Ecto neural progenitor cell (in vitro differentiated cells): ENCODE measurements around the gene SIGLEC9.

Experiments
- DNase-seq: peaks from one replicate; pipeline ENCODE4 v3.0.0-alpha.2; 2018; ENCODE audit warnings: low spot score

SIGLEC9 gene

DNA sequence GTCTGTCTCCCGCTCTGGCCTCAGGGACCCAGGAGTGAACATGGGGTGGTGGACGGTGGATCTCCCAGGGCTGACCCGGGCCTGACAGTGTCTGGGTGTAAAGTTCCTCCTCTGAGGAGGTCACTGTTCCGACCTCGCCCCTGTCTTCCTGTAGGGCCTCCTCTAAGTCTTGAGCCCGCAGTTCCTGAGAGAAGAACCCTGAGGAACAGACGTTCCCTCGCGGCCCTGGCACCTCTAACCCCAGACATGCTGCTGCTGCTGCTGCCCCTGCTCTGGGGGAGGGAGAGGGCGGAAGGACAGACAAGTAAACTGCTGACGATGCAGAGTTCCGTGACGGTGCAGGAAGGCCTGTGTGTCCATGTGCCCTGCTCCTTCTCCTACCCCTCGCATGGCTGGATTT is at the start of gene SIGLEC9:
SIGLEC9 (plus strand) TSS at position 178 of the 400 bp plus-strand sequence; CDS start at position 247, 69 bp downstream.
- no peak for DNase-seq

DNA sequence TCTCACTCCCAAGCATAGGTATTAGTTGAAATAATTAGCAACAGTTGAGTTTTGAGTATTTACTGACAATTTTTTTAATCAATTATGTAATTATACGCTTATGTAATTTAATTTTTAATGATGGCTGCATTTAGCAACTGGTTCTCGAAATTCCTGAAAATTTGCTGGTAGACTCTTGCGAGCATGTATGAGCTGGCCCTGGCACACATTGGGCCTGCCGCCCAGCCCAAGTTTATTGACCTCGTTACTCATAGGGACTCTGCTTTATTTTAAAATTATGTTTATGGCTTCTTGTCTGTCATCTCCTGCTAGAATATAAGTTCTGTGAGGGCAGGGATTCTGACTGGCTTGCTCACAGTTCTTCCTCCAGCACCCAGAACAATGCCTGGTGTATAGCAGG is 48.7 kb upstream of the SIGLEC9 start:
- no peak for DNase-seq

DNA sequence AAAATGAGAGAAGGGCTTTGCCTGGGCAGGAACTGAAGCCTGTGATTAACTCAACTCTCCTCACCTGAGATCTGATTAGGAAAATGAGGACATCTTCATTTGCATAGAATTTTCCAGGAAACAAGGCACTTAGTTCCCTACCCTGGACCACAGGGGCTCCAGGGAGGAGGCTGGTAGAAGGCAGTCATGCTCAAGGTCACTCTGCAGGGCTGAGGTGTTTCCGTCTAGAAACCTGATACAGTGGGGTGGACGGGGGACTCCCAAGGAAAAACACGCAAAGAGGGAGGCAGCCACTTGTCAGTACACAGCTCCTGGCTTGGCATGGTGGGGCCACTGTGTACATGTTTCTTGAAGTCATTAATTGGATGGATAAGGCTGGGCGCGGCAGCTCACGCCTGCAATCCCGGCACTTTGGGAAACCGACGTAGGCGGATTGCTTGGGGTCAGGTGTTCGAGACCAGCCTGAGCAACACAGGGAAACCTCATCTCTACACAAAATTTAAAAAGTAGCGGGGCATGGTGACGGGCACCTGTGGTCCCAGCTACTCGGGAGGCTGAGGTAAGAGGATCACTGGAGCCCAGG is 48.0 kb upstream of the SIGLEC9 start:
- DNase-seq, result no peak

DNA sequence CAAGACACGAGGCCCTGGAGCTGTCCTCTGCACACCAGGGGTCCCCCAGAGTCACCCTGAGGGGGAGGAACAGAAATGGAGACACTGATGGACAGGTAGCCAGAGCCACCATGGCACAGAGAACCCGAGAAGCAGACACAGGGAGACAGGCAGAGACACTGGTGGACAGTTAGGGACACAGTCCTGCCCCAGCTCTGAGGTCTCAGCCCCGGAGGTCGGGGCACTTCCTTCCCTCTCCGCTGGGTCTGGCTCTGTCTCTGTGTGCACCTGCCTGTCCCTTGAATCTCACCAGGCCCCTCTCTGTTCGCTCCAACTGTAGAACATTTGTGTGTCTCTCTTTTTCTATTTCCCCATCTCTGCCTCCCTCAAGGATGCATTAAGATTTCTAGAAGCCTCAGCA is 46.6 kb upstream of the SIGLEC9 start:
- DNase-seq, result no peak

DNA sequence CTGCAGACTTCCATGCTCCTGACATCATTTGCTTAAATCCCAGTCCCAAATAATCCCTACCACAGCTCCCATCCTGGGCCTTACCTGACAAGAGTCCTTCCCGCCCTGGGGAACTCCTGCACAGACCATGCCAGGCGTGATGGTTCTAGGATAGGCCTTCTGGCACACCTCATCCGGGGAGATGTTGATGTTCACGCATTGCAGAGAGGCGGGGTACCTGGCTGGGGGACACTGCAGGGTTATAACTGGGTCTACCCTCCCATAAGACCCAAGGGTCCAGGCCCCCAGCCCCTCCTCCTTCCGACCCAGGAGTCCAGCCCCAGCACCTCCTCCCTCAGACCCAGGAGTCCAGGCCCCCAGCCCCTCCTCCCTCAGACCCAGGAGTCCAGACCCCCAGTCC is 46.0 kb upstream of the SIGLEC9 start:
- DNase-seq, result no peak

DNA sequence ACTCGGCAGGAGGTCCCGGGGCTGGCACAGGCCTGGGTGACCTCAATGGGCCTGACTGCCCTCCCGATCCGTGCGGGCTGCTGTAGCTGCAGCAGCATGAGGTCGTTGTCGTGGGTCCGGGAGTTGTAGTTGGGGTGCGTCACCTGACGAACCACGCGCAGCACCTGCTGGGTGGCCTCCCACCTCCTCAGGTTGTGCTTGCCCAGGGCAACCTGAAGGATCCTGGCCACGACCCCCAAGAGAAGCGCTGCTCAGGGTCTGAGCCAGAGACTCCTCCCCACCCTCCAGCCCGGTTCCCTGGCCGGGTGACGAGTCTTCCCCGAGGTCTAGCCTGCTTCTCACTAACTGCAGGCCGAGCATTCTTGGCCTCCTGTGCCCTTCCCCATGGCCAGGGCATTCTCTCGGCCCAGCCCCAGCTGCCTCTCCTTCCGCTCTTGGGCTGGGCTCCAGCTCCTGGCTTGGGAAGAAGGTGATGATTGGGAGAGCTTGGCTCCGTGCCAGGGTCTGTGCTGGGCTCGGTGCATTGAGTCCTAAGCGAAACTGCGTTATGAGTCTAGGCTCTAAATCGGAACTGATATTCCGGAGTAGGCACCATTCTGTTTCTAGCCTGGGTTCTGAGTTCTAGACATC is 45.1 kb upstream of the SIGLEC9 start:
- no peak for DNase-seq

DNA sequence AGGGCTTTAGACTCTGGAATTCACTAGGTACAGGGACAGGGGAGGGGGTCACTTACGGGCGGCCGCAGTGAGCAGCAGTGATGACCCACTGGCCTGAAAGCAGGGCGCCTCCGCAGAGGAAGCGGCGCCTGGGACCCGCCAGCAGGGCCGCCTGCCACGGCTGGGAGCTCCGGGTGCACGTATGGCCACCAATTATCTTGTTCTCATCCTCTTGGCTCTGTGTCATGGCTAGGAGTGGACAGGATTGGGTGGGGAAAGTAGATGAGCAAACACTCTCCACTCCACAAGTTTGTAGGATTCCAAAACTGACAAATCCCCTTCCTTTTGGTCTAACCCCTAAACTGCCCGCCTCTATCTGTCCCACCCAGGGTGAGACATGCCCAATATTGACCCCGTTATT is 43.2 kb upstream of the SIGLEC9 start:
- DNase-seq, result no peak

DNA sequence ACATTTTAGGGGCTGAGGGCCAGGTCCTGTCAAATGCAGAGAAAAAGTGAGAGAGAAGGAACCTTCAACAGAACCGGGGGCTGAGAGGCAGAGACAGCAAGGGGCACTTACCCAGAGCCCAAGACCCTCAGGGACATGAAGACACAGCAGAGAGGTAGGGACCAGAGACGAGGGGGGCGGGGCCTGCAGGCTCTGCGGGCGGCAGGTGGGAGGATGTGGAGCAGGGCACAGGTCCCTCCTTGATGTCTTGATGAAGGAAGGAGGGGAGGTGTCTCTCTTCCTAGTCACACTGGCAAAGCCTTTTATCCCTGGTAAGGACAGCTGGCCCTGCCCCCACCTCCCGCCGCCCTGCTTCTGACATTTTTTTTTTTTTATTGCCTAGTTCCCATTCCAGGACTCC is 42.1 kb upstream of the SIGLEC9 start, which contains the start of gene KLK14:
KLK14 (minus strand) TSS at position 277 of the 400 bp plus-strand sequence; CDS start at position 4, 273 bp downstream.
- DNase-seq, result no peak

DNA sequence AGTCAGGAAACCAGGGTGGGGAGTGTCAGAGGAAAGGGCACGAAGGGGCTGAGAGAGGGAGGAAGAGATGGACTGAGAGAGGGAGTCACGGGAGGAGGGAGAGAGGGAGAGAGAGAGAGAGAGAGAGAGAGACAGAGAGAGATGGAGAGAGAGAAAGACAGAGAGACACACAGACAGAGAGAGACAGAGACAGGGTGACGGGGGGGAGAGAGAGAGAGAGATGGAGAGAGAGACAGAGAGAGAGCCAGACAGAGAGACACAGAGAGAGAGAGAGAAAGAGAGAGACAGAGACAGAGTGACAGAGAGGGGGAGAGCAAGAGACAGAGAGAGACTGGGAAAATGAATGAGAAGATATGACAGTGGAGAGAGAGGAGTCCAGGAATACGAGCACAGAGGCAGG is 41.5 kb upstream of the SIGLEC9 start:
- no peak for DNase-seq

DNA sequence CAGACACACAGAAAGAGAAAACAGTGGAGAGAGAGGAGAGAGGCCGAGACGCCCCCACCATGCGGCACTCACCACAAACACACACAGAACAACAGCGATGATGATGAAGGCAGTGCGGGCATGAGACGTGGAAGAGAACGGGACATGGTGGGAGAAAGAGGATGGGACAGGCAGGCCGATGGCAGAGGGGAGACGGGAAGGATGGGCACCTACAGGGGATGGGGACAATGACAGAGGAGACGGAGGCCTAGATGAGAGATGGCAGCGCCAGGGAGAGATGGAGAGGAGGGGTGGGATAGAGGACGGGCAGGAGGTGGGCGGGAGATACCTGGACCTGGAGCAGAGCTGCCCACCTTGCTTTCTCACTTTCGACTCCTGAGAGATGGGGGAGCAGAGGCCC is 40.9 kb upstream of the SIGLEC9 start:
- no peak for DNase-seq

DNA sequence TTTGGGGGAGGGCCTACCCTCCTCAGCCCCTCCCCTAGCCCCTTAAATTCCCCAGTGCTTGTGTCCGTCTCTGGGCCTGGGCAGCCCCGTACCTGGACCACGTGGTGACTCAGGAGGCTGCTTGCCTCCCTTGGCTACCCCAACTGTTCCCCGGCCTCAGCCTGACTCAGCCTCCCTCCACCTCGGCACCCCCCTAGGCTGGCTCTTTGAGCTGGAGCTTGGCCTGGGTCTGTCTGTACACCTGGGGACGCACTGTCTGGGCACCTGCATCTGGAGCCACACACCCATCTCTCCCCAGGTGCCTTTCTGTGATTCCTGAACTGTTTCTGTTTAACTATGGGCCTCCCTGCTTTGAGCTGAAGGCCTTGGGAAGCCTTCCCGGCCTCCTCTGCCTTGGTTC is 40.2 kb upstream of the SIGLEC9 start:
- DNase-seq, result no peak

DNA sequence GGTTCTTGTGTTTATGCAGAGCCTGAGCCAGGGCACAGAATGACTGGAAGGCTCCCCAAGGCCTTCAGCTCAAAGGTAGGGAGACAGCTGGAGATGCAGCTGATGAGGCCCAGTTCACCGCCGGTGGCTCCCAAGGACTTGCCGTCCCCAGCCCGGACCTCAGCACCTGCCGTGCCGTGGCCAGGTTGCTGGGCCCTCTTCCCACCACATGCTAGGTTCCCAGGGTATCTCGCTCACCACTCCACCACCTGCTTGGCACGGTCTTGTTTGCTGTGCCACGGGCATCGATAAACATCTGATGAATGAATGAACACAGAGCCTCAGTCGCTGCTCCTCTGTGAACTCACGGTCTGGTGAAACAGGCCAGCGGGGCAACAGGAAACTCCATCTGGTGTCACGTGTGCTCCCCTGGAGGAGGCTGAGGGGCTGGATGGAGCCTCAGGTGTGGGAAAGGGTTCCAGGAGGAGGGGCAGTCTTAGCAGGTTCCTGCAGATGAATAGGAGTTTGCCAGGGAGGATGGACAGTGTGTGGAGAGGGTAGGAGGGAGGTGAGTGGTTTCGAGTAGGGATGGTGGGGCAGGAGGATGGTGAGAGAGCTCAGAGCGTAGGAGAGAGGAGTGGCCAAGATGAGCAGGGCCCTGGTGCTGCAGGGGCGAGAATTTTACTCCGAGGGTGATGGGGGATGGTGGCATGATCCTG is 38.4 kb upstream of the SIGLEC9 start:
- no peak for DNase-seq

DNA sequence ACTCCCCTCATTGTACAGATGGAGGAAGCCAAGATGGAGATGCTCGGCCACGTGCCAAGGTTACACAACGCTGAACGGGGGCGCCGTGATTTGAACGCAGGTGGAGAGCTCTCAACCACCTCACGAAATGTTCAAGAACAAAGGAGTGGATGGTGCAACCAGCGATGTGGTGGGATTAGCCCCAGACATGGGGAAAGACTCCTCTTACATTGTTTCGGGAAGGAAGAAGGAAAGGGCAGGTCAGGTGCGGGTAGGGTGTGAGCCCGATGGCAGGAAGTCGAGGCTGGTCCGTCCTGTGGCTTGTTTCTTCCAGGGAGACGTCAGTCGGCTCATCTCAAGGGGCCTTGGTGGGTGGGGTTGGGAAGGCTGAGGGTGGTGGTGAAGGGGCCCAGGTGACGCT is 34.9 kb upstream of the SIGLEC9 start:
- DNase-seq, result no peak

DNA sequence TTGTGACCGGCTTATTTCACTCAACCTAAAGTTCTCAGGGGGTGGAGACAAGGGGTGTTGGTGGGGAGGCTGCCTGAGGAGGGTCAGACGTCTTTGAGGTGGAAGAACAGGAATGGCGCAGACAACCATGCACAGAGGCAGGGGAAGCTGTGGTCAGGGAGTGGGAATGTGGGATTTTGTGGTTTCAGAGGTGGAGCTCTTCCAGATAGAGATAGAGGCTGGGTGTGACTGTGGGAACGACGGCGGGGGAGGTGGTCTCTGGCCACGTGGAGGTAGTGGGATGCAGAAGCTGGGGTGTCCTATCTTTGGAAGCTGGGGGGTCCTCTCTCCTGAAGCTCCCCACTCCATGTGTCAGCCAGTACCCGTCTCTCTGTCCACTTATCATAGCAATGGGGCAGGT is 34.2 kb upstream of the SIGLEC9 start:
- no peak for DNase-seq

DNA sequence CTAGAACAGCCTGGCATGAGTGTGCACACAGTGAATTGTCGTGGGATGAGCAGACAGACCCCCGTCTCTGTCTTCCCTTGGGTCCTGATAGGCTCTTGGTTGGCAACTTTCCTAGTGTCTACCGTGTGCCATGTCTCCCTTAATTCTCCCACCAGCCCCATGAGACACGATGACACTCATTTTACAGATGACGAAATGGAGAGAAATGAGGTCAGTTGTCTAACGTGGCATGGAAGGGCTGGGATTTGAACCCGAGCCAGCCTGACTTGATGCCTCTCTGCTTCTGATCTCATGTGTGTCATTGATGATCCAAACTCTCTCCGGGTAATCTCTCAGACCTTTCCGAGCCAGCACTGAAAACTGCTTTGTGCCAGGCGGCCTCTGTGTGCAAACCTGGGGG is 33.6 kb upstream of the SIGLEC9 start:
- no peak for DNase-seq

DNA sequence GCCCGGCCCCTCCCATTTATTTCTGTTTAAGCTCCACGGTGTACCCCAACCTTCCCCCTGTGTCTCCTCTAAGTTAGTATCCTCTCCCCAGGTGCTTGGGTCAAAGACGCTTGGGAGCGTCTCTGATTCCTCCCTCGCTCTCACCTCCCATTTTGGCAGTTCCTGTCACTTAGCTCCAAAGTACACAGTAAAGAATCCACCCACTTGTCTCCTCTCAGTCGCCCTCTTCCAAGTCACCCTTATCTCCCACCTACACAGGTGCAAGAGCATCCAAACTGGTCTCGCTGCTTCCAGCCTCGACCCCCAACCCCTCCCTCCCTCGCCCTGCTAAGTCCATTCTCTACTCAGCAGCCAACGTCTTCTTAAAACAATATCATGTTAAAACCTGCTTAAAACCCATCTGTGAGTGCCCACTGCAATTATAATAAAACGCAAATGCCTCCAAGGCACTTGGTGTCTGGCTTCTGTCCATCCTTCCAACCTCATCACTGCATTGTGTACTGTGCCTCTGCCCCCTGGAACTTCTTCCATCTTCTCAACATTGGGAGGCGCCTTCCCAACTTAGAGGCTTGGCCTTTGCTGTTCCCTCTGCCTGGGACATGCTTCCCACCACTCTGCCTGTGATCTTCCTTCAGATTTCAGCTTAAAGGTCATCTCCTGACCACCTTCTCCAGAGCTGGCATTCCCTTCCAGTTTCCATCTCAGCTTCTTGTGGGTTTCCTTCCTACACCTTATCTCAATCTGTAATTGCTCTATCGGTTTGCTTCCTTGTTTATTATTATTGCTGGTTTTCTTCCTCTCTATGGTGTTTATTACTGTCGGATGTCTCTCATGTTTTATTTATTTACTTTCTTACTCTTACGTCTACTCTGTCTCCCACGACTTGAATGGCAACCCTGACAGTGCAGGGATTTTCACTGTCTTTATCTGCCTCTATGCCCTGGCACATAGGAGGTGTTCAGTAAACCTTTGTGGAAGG is 32.5 kb upstream of the SIGLEC9 start:
- DNase-seq, result no peak

DNA sequence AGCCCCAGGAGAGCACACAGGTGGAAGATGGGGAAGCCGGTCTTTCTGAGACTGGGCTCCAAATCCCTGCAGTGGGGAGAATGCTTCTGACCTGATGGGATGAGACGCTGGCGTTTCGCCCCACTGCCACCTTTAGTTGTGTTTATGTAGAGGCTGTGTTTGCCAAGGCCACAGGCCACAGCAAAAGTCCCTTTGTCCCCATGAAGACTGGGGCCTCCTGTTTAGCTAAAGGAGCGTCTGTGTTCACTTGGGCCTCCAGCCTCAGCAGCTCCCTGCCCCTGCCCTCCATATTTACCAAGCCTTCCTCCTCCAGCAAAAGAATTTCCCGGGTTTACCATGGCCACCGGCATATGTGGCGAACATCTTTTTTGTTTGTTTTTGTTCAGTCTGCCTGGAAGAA is 31.6 kb upstream of the SIGLEC9 start:
- DNase-seq, result no peak

DNA sequence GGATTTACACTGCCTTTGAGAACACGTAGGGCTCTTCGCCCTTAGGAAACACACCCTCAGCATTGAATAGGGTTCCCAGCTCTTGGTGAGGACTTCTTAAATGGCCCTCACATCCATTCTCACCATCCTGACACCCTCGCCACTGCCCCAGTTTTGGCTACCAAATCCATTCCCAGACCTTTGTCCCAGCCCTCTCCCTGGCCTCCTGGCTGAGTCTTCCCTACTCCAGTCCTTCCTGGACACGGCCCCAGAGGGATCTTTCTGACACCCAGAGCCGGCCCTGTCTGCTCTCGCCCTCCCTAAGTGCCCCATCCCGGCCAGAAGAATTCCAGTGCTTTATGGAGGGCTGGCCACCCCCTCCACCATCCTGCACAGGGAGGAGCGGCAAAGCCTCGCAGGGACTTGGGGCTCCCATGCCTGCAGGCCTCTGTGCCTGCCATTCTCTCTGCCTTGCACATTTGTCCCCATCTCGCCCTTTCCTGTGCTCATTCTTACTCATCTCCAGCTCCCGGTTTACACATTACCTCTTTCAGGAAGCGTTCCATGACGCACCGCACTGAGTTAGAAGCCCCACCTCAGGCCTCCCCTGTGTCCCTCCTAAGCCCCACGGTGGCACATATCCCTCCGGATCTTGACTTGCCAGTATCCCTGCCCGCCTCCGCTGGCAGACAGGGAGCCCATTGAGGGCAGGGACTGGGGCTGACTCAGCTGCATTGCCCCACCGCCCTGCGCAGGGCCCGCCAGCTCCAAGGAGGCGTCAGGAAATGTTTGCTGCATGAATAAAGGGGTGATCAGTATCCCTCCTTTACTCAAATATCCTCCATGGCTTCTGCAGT is 31.0 kb upstream of the SIGLEC9 start:
- DNase-seq, result no peak

DNA sequence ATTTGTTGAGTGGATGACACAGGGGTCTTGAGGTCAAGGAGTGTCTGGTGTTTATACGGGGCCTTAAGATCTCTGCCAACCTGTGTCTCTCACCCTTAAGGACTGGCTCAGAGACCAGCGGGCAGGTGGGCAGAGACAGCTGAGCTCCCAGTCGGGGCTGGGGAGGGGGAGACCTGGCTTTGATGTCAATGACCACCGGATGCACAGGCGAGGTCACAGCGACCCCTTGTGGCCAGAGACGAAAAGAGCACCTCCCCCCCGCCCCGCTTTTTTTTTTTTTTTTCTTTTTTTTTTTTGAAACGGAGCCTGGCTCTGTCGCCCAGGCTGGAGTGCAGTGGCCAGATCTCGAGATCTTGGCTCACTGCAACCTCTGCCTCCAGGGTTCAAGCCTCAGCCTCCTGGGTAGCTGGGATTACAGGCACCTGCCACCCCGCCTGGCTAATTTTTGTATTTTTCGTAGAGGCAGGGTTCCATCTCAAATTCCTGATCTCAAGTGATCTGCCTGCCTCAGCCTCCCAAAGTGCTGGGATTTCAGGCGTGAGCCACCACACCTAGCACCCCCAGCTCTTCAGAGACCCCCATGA is 29.9 kb upstream of the SIGLEC9 start:
- peak; percentile 85 for DNase-seq

DNA sequence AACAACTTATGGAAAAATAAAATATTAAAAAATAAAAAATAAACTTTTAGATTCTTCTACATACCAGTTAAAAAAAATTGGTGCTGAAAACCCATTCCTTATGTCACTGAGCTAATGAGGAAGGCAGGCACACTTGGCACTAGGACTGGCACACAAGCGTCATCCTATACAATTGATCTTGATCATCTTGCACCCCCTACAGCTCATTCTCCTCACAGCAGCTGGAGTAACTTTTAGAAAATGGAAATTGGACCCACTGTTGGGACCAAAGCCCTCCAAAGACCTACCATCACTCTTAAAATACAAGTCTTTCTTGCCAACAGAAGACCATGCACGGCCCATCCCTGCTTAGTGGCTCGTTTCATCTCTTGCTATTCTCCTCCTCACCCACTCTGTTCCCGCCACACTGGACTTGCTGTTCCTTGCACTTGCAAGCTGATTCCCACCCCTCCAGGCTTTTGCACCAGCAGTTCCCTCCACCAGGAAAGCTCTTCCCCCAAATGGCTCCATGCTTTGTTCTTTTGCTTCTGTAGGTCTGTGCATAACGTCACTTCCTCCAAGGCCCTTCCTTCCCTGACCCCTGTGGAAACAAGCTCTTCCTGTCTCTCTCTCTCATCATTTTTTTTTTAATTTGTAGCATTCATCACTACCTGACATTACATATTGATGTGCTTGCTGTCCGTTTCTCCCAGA is 28.1 kb upstream of the SIGLEC9 start:
- DNase-seq, result no peak
